ENCODE data around the gene NANS. TPM values are rescaled to one million over a fixed set of nuclear protein-coding genes. Genes with fewer than 3 reads are reported as not detected.

Gene NANS
- total and polyA plus RNA-seq, 2 of the 8 experiments (the other 6 are each of a cell fraction or from before 2014, with no cell fraction given), result 56.5 to 67.3 TPM

DNA sequence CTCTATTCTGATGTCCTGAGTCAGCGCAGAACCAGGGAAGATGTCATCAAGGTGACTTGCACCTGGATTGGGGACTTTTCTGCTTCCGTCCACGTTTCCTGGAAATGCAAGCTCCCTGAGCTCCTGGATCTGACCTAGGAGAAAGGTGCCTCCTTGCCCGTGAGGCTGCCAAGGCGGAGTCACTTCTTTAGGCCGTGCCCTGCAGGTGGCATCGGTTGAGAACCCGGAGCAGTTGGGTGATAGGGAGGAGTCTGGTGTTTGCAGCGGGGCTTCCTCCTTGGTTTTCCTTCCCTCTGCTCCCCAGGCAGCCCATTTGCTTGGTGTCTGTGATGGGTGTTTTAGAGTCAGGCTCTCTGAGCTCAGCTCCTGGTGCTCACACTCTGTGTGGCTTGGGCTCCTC is 15.2 kb downstream of the NANS start:
- ChIA-PET CTCF (ENCODE audit: partially characterized antibody) (interaction anchor here (0.5 to 1.3 kb wide), 6 partner anchors 10 to 789 kb away, joined by 3 to 5 read pairs (median 3); no protein-coding TSS in a partner anchor), POLR2A (ENCODE audit: partially characterized antibody) (interaction anchor here (0.9 to 1.1 kb wide), 2 partner anchors 13 kb away, joined by 4 to 6 read pairs; no protein-coding TSS in a partner anchor)
- H3K79me2 ChIP-seq (ENCODE audit: control insufficient read depth in 1 of 2, insufficient read depth in 2 of 2, low read length in 2 of 2), result peaks cover 0 to 2% of the 10 kb centered on the region in 2 experiments; a peak in 1 of 4 replicates

More for the DNA sequence above, 15.2 kb downstream of the NANS start:
- 91% methylated on average over 9 of the region's 9 CpGs; no CpG with 5 or more reads in 1 of the 2 experiments for whole genome bisulfite sequencing, 2 experiments (ENCODE audit: extremely low coverage in 1 of 2, insufficient coverage in 1 of 2, insufficient read length in 1 of 2, insufficient replicate concordance in 2 of 2, low coverage in 1 of 2, low lambda C conversion rate in 2 of 2, missing lambda C conversion rate in 1 of 2)
- no peak overlapping the region for H2BK120ac ChIP-seq (replicated peaks; ENCODE audit: low read depth, low read length)
- H2BK5ac ChIP-seq (ENCODE audit: low read depth, low read length), result no peak overlapping the region
- peaks cover 0 to 11% (median 6%) of the 10 kb centered on the region in 4 experiments; a peak in 4 of 7 replicates for H3K4me1 ChIP-seq (replicated peaks in 1 of 4; ENCODE audit: control insufficient read depth in 3 of 4, insufficient read depth in 4 of 4, low read length in 3 of 4)
- no peak overlapping the region for H3K4me3 ChIP-seq (ENCODE audit: extremely low read depth in 1 of 4, insufficient read depth in 2 of 4, low read depth in 3 of 4, low read length in 4 of 4)
- H2BK20ac ChIP-seq (ENCODE audit: low read length), result no peak overlapping the region
- no peak overlapping the region for H2BK15ac ChIP-seq (ENCODE audit: low read length)
- no peak overlapping the region for H4K91ac ChIP-seq (replicated peaks; ENCODE audit: insufficient read length, low read length)
- no peak overlapping the region for H3K23ac ChIP-seq (ENCODE audit: insufficient read length)
- H3K9me3 ChIP-seq (ENCODE audit: insufficient read depth in 2 of 2, low read depth in 1 of 2, low read length in 1 of 2), result no peaks in the 10 kb centered on the region
- H3K79me1 ChIP-seq (ENCODE audit: low read depth, low read length), result 0 out of 2 replicates have a peak, but pooled peaks cover 4% of the 10 kb centered on the region
- H2AK5ac ChIP-seq (ENCODE audit: low read depth, low read length), result no peak overlapping the region
- H3K56ac ChIP-seq (replicated peaks; ENCODE audit: insufficient read length, low read depth, low read length), result no peak overlapping the region
- H3K14ac ChIP-seq (ENCODE audit: insufficient read length), result no peak overlapping the region
- no peaks in the 10 kb centered on the region for H3K36me3 ChIP-seq (ENCODE audit: control insufficient read depth in 2 of 4, insufficient read depth in 4 of 4, low read length in 3 of 4)
- no peak overlapping the region for H3K4me2 ChIP-seq (ENCODE audit: insufficient read depth in 1 of 2, low read depth in 2 of 2, low read length in 2 of 2)
- H4K8ac ChIP-seq (ENCODE audit: extremely low read depth, insufficient read depth, low read length), result no peak overlapping the region
- DNase-seq (ENCODE audit: low read depth in 1 of 2, low spot score in 2 of 2), result no peak
- no peak overlapping the region for H3K4ac ChIP-seq (replicated peaks; ENCODE audit: insufficient read length, low read depth, low read length)
- H4K5ac ChIP-seq (ENCODE audit: insufficient read length, low read depth, low read length), result no peak overlapping the region
- no peaks in the 10 kb centered on the region for H3K23me2 ChIP-seq (ENCODE audit: low read depth, low read length)
- H3K18ac ChIP-seq (ENCODE audit: extremely low read depth, low read length), result no peak overlapping the region
- no peak overlapping the region for H2BK12ac ChIP-seq (ENCODE audit: low read depth, low read length)
- H2AFZ ChIP-seq (ENCODE audit: low read length), result no peak overlapping the region
- no peak for FAIRE-seq
- H4K20me1 ChIP-seq (replicated peaks in 1 of 2; ENCODE audit: control insufficient read depth in 1 of 2, insufficient read depth in 2 of 2, low read length in 2 of 2), result peaks cover 1 to 6% of the 10 kb centered on the region in 2 experiments
- TF ChIP-seq GTF2F1 (IDR thresholded peaks at IDR 0.05; ENCODE audit: borderline replicate concordance, low read depth, low read length) (no peak), KDM4A (IDR thresholded peaks at IDR 0.05; ENCODE audit: low read depth, low read length, severe bottlenecking) (no peak), RBBP5 (IDR thresholded peaks at IDR 0.05; ENCODE audit: borderline replicate concordance, low read depth, low read length) (no peak), SRF (IDR thresholded peaks at IDR 0.05; ENCODE audit: low read depth, low read length) (no peak), CTCF (IDR thresholded peaks at IDR 0.05; ENCODE audit: control extremely low read depth in 1 of 3, insufficient read depth in 1 of 3, low read depth in 1 of 3, low read length in 3 of 3) (no peak), CBX8 (IDR thresholded peaks at IDR 0.05; ENCODE audit: borderline replicate concordance, low read depth, low read length) (no peak), BRCA1 (IDR thresholded peaks at IDR 0.05; ENCODE audit: low read depth, low read length) (no peak), HDAC2 (IDR thresholded peaks at IDR 0.05; ENCODE audit: borderline replicate concordance in 1 of 2, low read depth in 2 of 2, low read length in 2 of 2) (no peak)
- TF ChIP-seq, protein P1, sequence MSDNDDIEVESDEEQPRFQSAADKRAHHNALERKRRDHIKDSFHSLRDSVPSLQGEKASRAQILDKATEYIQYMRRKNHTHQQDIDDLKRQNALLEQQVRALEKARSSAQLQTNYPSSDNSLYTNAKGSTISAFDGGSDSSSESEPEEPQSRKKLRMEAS (IDR thresholded peaks at IDR 0.05), result no peak
- no peak overlapping the region for H3K27ac ChIP-seq (ENCODE audit: low read depth, low read length)
- no peaks in the 10 kb centered on the region for H3K27me3 ChIP-seq (replicated peaks in 1 of 4; ENCODE audit: control insufficient read depth in 3 of 4, extremely low read depth in 1 of 4, insufficient read depth in 3 of 4, low read length in 3 of 4)
- H3K9ac ChIP-seq (replicated peaks in 1 of 4; ENCODE audit: extremely low read depth in 1 of 4, low read depth in 3 of 4, low read length in 3 of 4), result no peak overlapping the region
